Adrenal gland (tissue), 12 donors: ENCODE results near the gene NEBL. TPM values are rescaled to one million over a fixed set of nuclear protein-coding genes. Genes with fewer than 3 reads are reported as not detected.

Experiments
- DNase-seq, 7 donors: peaks; one replicate each; pipeline ENCODE4 v3.0.0-alpha.2; 2019 to 2020
- H3K27ac ChIP-seq, 5 donors: fragments of 200-600 bp; sonication (generic) in 4 of 5; 1 replicate in 3 of 5; 2 replicates in 2 of 5; pipeline versions ENCODE4 v1.5.1 to v1.8.0; 2016 to 2020; ENCODE audit warnings: mild to moderate bottlenecking in 1 of 5
- H3K27me3 ChIP-seq: fragments of 200-600 bp; 2 replicates; pipeline ENCODE4 v1.8.0; 2021
- H3K36me3 ChIP-seq, 2 donors: fragments of 200-600 bp; replicated peaks in 1 of 2; 1 replicate in 1 of 2; 2 replicates in 1 of 2; pipeline versions ENCODE4 v1.5.1 to v1.8.0; 2018 to 2022
- H3K4me1 ChIP-seq, 2 donors: fragments of 200-600 bp; replicated peaks in 1 of 2; 1 replicate in 1 of 2; 2 replicates in 1 of 2; pipeline versions ENCODE4 v1.5.1 to v1.8.0; 2018 to 2021
- H3K4me3 ChIP-seq, 4 donors: fragments of 200-600 bp; sonication (generic) in 3 of 4; one replicate each; pipeline ENCODE4 v1.5.1; 2016 to 2018
- H3K9me3 ChIP-seq, 3 donors: fragments of 200-600 bp; sonication (generic) in 1 of 3; replicated peaks in 1 of 3; 1 replicate in 2 of 3; 2 replicates in 1 of 3; pipeline versions ENCODE4 v1.5.1 to v1.8.0; 2016 to 2021
- POLR2A ChIP-seq, 2 donors: fragments of 450-650 bp; IDR thresholded peaks; one replicate each; pipeline ENCODE4 v1.6.1; 2017; ENCODE audit warnings: antibody characterized with exemption in 2 of 2, mild to moderate bottlenecking in 2 of 2, moderate library complexity in 1 of 2
- WGBS, 4 donors: extraction: QIAGEN DNeasy Blood & Tissue Kit in 2 of 4; methylation state at CpG; one replicate each; pipeline versions ENCODE4 v1.1.5 to v1.1.7; 2013 to 2017; 5-methylcytosine and 5-hydroxymethylcytosine counted together
- intact Hi-C, 2 donors: fragments of 100-400 bp; cut with DNase I; formaldehyde crosslinking; loops; one replicate each; pipeline versions ENCODE4 v1.14.1 to v1.15.0; 2022 to 2023
- polyA plus RNA-seq, 3 donors: library from polyadenylated mRNA; stranded (reverse); fragments of 200-250 nt in 2 of 3; fragments of 350-450 nt in 1 of 3; fragmentation: Illumina TruSeq in 1 of 3; extraction: RNeasy Lipid Tissue Mini Kit (QIAGEN cat#74804) in 1 of 3; gene quantifications; one replicate each; pipeline ENCODE4 v1.2.3, GENCODE V29; 2013 to 2014
- total RNA-seq, 9 donors: library from RNA; depleted of rRNA in 4 of 9; stranded (reverse); fragments of >200 nt in 4 of 9; fragments of 120-200 nt in 1 of 9; fragmentation: NEBNext Ultra II Directional in 1 of 9; extraction: Animal tissue kit (Norgen Biotek cat#: 25700) in 1 of 9; gene quantifications; one replicate each; pipeline versions ENCODE4 v1.1.0 to v1.2.4, GENCODE V29; 2013 to 2023
- TF ChIP-seq, protein P1 (sequence below), 6 experiments: fragments of 450-650 bp in 4 of 6; fragments of 200-600 bp in 2 of 6; sonication (generic) in 1 of 6; IDR thresholded peaks; 1 replicate in 5 of 6; 2 replicates in 1 of 6; pipeline versions ENCODE4 v1.5.1 to v1.8.0; 2016 to 2021; ENCODE audit warnings: antibody characterized with exemption in 6 of 6, mild to moderate bottlenecking in 2 of 6, moderate library complexity in 1 of 6
- donor health status: healthy with polysubstance abuse.
- donor health status: Bipolar disorder and iron deficiency.
- donor health status: DM: yes; HTN: yes; CAD: no.
- donor health status: DM: no; HTN: no; CAD: no.
- donor health status: DM: no; HTN: no; CAD: no.
- donor health status: DM: yes; HTN: yes; CAD: no.

Gene NEBL
- total and polyA plus RNA-seq, 12 donors: 3.4 to 26.4 (median 7.2) TPM

- H3K9me3 ChIP-seq: no peaks in the 10 kb centered on the region
- H3K27me3 ChIP-seq: no peaks in the 10 kb centered on the region
- no peaks in the 10 kb centered on the region for H3K36me3 ChIP-seq
- no peak overlapping the region for H3K27ac ChIP-seq
- intact Hi-C loops: no loop called here
- WGBS, 4 donors: 33 to 93% (median 67%) methylated on average over 2 of the region's 2 CpGs
- no peaks in the 10 kb centered on the region for H3K4me1 ChIP-seq
- no peak for TF ChIP-seq POLR2A (IDR thresholded peaks at IDR 0.05)
- TF ChIP-seq, protein P1, sequence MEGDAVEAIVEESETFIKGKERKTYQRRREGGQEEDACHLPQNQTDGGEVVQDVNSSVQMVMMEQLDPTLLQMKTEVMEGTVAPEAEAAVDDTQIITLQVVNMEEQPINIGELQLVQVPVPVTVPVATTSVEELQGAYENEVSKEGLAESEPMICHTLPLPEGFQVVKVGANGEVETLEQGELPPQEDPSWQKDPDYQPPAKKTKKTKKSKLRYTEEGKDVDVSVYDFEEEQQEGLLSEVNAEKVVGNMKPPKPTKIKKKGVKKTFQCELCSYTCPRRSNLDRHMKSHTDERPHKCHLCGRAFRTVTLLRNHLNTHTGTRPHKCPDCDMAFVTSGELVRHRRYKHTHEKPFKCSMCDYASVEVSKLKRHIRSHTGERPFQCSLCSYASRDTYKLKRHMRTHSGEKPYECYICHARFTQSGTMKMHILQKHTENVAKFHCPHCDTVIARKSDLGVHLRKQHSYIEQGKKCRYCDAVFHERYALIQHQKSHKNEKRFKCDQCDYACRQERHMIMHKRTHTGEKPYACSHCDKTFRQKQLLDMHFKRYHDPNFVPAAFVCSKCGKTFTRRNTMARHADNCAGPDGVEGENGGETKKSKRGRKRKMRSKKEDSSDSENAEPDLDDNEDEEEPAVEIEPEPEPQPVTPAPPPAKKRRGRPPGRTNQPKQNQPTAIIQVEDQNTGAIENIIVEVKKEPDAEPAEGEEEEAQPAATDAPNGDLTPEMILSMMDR (IDR thresholded peaks at IDR 0.05): no peak
- no peak for DNase-seq
- H3K4me3 ChIP-seq: no peak overlapping the region
Observed at GRCh38 chr10:20882091-20882490, 15.0 kb downstream of the NEBL start.

DNA sequence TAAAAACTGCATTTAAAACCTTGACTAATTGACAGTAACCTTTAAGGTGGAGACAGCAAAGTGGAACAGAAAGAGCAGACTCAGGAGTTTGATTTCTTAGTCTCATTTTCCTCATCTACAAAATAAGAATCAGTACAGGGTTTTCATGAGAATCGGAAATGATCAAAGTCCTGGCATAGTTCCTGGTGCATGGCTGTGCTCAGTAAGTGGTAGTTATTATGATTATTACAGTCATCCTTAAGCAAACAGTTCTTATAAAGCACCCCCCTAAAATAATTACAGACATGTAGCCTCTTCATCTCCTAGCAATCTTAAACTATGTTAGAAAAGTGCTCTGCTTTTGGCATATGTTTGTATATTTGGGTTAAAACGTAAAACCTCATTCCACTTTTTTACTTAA, 18.0 kb downstream of the NEBL start:
- Histone ChIP-seq H3K27me3 (no peaks in the 10 kb centered on the region), H3K4me1 (no peaks in the 10 kb centered on the region), H3K36me3 (no peaks in the 10 kb centered on the region), H3K27ac (no peak overlapping the region), H3K4me3 (no peak overlapping the region), H3K9me3 (no peaks in the 10 kb centered on the region)
- WGBS, 4 donors: 86 to 97% (median 89%) methylated on average over 2 of the region's 2 CpGs
- intact Hi-C loops: no loop called here
- TF ChIP-seq, protein P1 (IDR thresholded peaks at IDR 0.05): no peak
- no peak for TF ChIP-seq POLR2A (IDR thresholded peaks at IDR 0.05)
- DNase-seq: no peak

DNA sequence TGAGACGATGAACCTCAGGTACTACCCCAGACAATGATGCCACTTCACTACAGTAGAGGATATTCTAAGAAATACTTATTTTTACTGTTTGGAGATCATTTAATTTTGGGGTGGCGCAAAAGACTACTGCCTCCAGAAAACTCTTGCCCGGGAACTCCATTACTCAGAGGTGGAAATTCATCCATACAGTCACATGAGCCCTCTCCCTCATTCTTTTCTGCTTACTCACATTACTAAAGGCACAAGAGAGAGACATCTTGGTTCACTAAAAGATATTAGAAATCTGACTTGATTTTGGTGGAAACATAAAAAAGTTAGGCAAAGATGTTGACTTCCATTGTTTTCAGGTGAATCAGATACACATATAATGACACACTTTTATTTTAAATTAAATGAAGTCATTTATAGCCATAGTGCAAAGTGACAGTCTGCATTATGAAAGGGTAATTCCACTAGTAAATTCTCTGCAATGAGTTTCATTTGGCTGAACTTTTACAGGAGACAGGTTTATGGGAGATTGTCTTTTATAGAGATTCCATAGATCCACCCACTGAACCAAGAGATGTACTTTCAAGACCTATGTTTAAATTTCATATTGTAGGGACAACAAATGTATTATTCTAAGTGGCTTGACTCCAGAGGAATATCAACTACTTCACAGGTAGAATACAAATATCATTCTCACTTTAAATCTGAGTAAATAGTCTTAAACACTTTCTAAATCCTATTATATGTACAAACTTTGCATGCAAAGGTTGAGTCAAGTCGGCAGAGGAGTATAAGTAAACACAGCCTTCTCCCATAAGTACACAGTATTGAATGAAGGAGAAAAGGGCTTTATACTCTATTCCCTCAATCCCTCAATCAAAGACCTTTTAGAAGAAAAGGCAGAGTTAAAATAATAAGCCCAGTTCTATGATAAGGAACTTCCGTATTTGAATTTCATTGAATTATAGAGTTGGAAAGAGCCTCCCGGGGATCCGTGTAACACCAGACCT, 18.8 kb downstream of the NEBL start:
- H3K36me3 ChIP-seq: no peaks in the 10 kb centered on the region
- H3K4me3 ChIP-seq: no peak overlapping the region
- H3K27ac ChIP-seq: no peak overlapping the region
- DNase-seq: no peak
- H3K9me3 ChIP-seq: no peaks in the 10 kb centered on the region
- H3K27me3 ChIP-seq: no peaks in the 10 kb centered on the region
- WGBS, 4 donors: 86 to 90% (median 87%) methylated on average over 7 of the region's 7 CpGs
- H3K4me1 ChIP-seq: no peaks in the 10 kb centered on the region
- TF ChIP-seq, protein P1 (IDR thresholded peaks at IDR 0.05): no peak
- TF ChIP-seq POLR2A (IDR thresholded peaks at IDR 0.05): no peak
- intact Hi-C loops: no loop called here

- DNase-seq: no peak
- H3K36me3 ChIP-seq: no peaks in the 10 kb centered on the region
- no peaks in the 10 kb centered on the region for H3K9me3 ChIP-seq
- intact Hi-C loops: no loop called here
- no peak overlapping the region for H3K4me3 ChIP-seq
- TF ChIP-seq, protein P1 (IDR thresholded peaks at IDR 0.05): no peak
- H3K27ac ChIP-seq: no peak overlapping the region
- WGBS, 4 donors: 67 to 95% (median 82%) methylated on average over 7 of the region's 7 CpGs
- no peaks in the 10 kb centered on the region for H3K4me1 ChIP-seq
- no peaks in the 10 kb centered on the region for H3K27me3 ChIP-seq
Observed at GRCh38 chr10:20877554-20877953, 19.6 kb downstream of the NEBL start.
